ENCODE data around the gene EPHB1. TPM values are rescaled to one million over a fixed set of nuclear protein-coding genes. Genes with fewer than 3 reads are reported as not detected.
A peak's percentile ranks its signal among the peaks of the same experiment; 100 is the strongest.

The EPHB1 gene
- total RNA-seq, 1 experiment from 2014 or later, result 2.8 TPM

DNA sequence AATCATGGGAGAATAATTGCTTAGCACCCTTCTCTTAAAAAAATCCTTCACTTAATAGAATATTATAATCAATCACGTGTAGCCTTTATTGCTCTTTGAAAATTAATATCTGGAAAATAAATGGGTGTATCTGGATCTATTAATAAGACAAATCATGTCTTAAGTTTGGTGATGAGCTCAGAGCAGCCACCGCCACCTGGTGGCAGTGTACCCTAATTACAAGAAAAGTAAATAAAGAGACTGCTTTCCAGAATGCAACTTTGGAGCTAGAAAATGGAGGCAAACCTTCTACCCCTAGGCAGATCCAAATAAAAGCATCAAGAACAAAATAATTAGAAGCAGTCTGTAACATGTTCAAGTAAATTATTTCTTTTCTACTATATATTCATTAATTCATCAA is 43.5 kb downstream of the EPHB1 start:
- Histone ChIP-seq H4K5ac (ENCODE audit: insufficient read length, low read depth, low read length) (no peak overlapping the region), H2AFZ (ENCODE audit: low read length) (no peak overlapping the region), H3K23me2 (ENCODE audit: insufficient read length, low read depth, low read length, poor library complexity, severe bottlenecking) (no peaks in the 10 kb centered on the region), H3K4ac (ENCODE audit: low read depth, low read length) (no peak overlapping the region), H3K14ac (ENCODE audit: insufficient read depth, low read length) (no peak overlapping the region), H3K18ac (ENCODE audit: insufficient read length, low read depth, low read length) (no peak overlapping the region), H2BK15ac (ENCODE audit: low read depth, low read length) (no peak overlapping the region), H2BK120ac (ENCODE audit: low read depth, low read length, poor library complexity, severe bottlenecking) (no peak overlapping the region), H2BK5ac (ENCODE audit: insufficient read length, low read length) (no peak overlapping the region), H2BK20ac (ENCODE audit: low read depth, low read length, poor library complexity, severe bottlenecking) (no peak overlapping the region), H2BK12ac (ENCODE audit: insufficient read length, low read depth, low read length) (no peak overlapping the region), H4K20me1 (ENCODE audit: control insufficient read depth, insufficient read depth, insufficient read length) (no peaks in the 10 kb centered on the region), H3K79me2 (ENCODE audit: insufficient read depth, low read length) (no peaks in the 10 kb centered on the region), H3K4me1 (ENCODE audit: insufficient read depth, low read length) (no peaks in the 10 kb centered on the region), H3K79me1 (ENCODE audit: insufficient read depth, low read depth, low read length, poor library complexity, severe bottlenecking) (no peaks in the 10 kb centered on the region), H3K56ac (ENCODE audit: insufficient read length, low read depth, low read length) (no peak overlapping the region), H3K9ac (ENCODE audit: extremely low read depth, insufficient read length, low read length) (no peak overlapping the region), H3K23ac (ENCODE audit: insufficient read length, low read depth, low read length) (no peak overlapping the region), H4K91ac (ENCODE audit: insufficient read length, low read depth, low read length) (no peak overlapping the region), H3K27me3 (ENCODE audit: insufficient read depth, low read length) (no peaks in the 10 kb centered on the region), H3K9me3 (ENCODE audit: control insufficient read depth, low read depth, low read length) (no peaks in the 10 kb centered on the region), H3K4me2 (ENCODE audit: insufficient read depth, insufficient read length, low read length) (no peak overlapping the region), H3T11ph (ENCODE audit: low read length) (no peak overlapping the region), H3K27ac (ENCODE audit: insufficient read length, low read depth, low read length) (no peak overlapping the region), H2AK5ac (ENCODE audit: insufficient read length, low read length) (no peak overlapping the region), H4K8ac (replicated peaks; ENCODE audit: insufficient read length, low read depth, low read length) (no peak overlapping the region)
- Mint-ChIP-seq H3K4me1 (no peaks in the 10 kb centered on the region), H3K9me3 (peaks cover 0 to 5% of the 10 kb centered on the region in 2 experiments; a peak in 4 of 5 replicates), H3K36me3 (ENCODE audit: insufficient read depth in 1 of 3, low read depth in 3 of 3) (no peaks in the 10 kb centered on the region), H3K4me3 (no peak overlapping the region), H3K27me3 (ENCODE audit: low read depth) (peaks cover 6% of the 10 kb centered on the region; the same call in 1 of the 2 replicates), H3K27ac (no peak overlapping the region)
- no peak for DNase-seq
- TF ChIP-seq, protein P1, sequence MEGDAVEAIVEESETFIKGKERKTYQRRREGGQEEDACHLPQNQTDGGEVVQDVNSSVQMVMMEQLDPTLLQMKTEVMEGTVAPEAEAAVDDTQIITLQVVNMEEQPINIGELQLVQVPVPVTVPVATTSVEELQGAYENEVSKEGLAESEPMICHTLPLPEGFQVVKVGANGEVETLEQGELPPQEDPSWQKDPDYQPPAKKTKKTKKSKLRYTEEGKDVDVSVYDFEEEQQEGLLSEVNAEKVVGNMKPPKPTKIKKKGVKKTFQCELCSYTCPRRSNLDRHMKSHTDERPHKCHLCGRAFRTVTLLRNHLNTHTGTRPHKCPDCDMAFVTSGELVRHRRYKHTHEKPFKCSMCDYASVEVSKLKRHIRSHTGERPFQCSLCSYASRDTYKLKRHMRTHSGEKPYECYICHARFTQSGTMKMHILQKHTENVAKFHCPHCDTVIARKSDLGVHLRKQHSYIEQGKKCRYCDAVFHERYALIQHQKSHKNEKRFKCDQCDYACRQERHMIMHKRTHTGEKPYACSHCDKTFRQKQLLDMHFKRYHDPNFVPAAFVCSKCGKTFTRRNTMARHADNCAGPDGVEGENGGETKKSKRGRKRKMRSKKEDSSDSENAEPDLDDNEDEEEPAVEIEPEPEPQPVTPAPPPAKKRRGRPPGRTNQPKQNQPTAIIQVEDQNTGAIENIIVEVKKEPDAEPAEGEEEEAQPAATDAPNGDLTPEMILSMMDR (conservative IDR thresholded peaks at IDR 0.05), result peak; percentile 79
- no CpG with 5 or more reads among the region's 2 CpGs for WGBS (ENCODE audit: extremely low coverage, insufficient read length, low lambda C conversion rate)

Measured in H9 (cell line).